Measurements from ENCODE around the gene DACT1. TPM values are rescaled to one million over a fixed set of nuclear protein-coding genes. Genes with fewer than 3 reads are reported as not detected.

Gene DACT1
- total and polyA plus RNA-seq, 10 of the 15 experiments (the other 5 are each of a cell fraction or from before 2014, with no cell fraction given), result 0.13 to 2.9 (median 0.91) TPM

DNA sequence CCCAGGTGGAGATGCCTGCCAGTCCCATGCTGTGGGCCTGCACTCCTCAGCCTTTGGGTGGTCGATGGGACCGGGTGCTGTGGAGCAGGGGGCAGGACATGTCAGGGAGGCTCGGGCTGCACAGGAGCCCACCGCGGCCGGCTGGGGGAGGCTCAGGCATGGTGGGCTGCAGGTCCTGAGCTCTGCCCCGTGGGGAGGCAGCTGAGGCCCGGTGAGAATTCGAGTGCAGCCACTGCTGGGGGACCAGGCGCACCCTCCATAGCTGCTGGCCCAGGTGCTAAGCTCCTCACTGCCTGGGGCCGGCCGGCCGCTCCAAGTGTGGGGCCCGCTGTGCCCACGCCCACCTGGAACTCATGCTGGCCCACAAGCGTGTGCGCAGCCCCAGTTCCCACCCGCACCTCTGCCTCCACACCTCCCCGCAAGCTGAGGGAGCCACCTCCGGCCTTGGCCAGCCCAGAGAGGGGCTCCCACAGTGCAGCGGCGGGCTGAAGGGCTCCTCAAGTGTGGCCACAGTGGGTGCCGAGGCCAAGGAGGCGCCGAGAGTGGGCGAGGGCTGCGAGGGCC, 49.6 kb downstream of the DACT1 start:
- DNase-seq (ENCODE audit: low read depth, low spot score) (no peak), ATAC-seq (no peak), FAIRE-seq (no peak)
- TF ChIP-seq EED (IDR thresholded peaks at IDR 0.05; ENCODE audit: low read depth) (no peak), RELA (IDR thresholded peaks at IDR 0.05; ENCODE audit: borderline replicate concordance, partially characterized antibody) (no peak), CUX1 (IDR thresholded peaks at IDR 0.05; ENCODE audit: insufficient replicate concordance, low read depth, low read length) (no peak), ELK1 (IDR thresholded peaks at IDR 0.05; ENCODE audit: low read depth, low read length) (no peak), HDAC2 (IDR thresholded peaks at IDR 0.05) (no peak), PAX8 (IDR thresholded peaks at IDR 0.05) (no peak), ZNF622 (IDR thresholded peaks at IDR 0.05) (no peak), MEF2A (IDR thresholded peaks at IDR 0.05; ENCODE audit: insufficient read depth, low read depth, low read length) (no peak), SUPT20H (IDR thresholded peaks at IDR 0.05; ENCODE audit: borderline replicate concordance, control insufficient read depth, low read depth, low read length) (no peak), EZH2 (IDR thresholded peaks at IDR 0.05; ENCODE audit: borderline replicate concordance, control insufficient read depth, low read depth, low read length) (no peak), TBL1XR1 (IDR thresholded peaks at IDR 0.05; ENCODE audit: low read depth, low read length) (no peak), NBN (IDR thresholded peaks at IDR 0.05) (no peak), HDGF (IDR thresholded peaks at IDR 0.05) (no peak), NFIC (IDR thresholded peaks at IDR 0.05; ENCODE audit: low read depth, low read length) (no peak)
- TF ChIP-seq, protein P1, sequence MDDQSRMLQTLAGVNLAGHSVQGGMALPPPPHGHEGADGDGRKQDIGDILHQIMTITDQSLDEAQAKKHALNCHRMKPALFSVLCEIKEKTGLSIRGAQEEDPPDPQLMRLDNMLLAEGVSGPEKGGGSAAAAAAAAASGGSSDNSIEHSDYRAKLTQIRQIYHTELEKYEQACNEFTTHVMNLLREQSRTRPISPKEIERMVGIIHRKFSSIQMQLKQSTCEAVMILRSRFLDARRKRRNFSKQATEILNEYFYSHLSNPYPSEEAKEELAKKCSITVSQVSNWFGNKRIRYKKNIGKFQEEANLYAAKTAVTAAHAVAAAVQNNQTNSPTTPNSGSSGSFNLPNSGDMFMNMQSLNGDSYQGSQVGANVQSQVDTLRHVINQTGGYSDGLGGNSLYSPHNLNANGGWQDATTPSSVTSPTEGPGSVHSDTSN (IDR thresholded peaks at IDR 0.05; ENCODE audit: insufficient replicate concordance, low read depth, low read length), result no peak
- Histone ChIP-seq H3K9ac (ENCODE audit: control insufficient read depth, insufficient read depth, low read length) (no peak overlapping the region), H3K4me3 (no peak overlapping the region), H3K4me2 (ENCODE audit: control insufficient read depth, insufficient read depth) (no peak overlapping the region), H3K79me2 (ENCODE audit: control insufficient read depth, insufficient read depth, low read length) (no peaks in the 10 kb centered on the region), H3K4me1 (ENCODE audit: control insufficient read depth, insufficient read depth, low read length) (no peaks in the 10 kb centered on the region), H3K9me3 (replicated peaks; ENCODE audit: control insufficient read depth, insufficient read depth, low read length) (no peaks in the 10 kb centered on the region), H3K27me3 (replicated peaks in 1 of 2; ENCODE audit: control insufficient read depth in 2 of 2, insufficient read depth in 2 of 2, low read length in 1 of 2) (no peaks in the 10 kb centered on the region), H2AFZ (ENCODE audit: control insufficient read depth, low read depth, low read length) (no peak overlapping the region), H3K27ac (ENCODE audit: control insufficient read depth, insufficient read depth) (no peak overlapping the region), H3K36me3 (ENCODE audit: control insufficient read depth in 2 of 2, insufficient read depth in 2 of 2, low read length in 1 of 2) (no peaks in the 10 kb centered on the region), H4K20me1 (ENCODE audit: control insufficient read depth, insufficient read depth) (no peaks in the 10 kb centered on the region)
- CTCF ChIA-PET, result no interaction called here
- intact Hi-C loops (cut with micrococcal nuclease; ENCODE audit: unreplicated experiment) (no loop called here), in situ Hi-C loops (cut with MboI) (no loop called here)
- 50% methylated on average over 27 of the region's 27 CpGs for WGBS (ENCODE audit: insufficient coverage, insufficient replicate concordance, low lambda C conversion rate, missing lambda C conversion rate)
- RAD21 ChIA-PET (ENCODE audit: unreplicated experiment), result interaction anchor here (1.5 kb wide), 1 partner anchor 186 kb away, joined by 3 read pairs; no protein-coding TSS in a partner anchor
- SMC1A ChIA-PET (ENCODE audit: uncharacterized antibody, unreplicated experiment), result interaction anchor here (0.6 to 1.6 kb wide), 2 partner anchors 24 to 110 kb away, joined by 3 to 4 read pairs; no protein-coding TSS in a partner anchor
- POLR2A ChIA-PET, result no interaction called here
- BruUV-seq (replicated peaks), result no TSS peak
